H1 (cell line): Measurements from ENCODE around the gene ARID1B. TPM values are rescaled to one million over a fixed set of nuclear protein-coding genes. Genes with fewer than 3 reads are reported as not detected.

Experiments
- CTBP2 ChIP-seq: IDR thresholded peaks from 2 replicates; pipeline ENCODE4 v1.7.0; 2011; ENCODE audit warnings: borderline replicate concordance, mild to moderate bottlenecking, moderate library complexity, mixed read lengths, low read length; ENCODE audit not compliant: insufficient read depth, insufficient read length
- KDM5A ChIP-seq: fragments of 200-600 bp; IDR thresholded peaks from 2 replicates; pipeline ENCODE4 v1.7.1; 2012; ENCODE audit warnings: mild to moderate bottlenecking, low read length, inconsistent platforms, mixed read lengths
- MAFK ChIP-seq: IDR thresholded peaks from 2 replicates; pipeline ENCODE4 v1.6.1; 2012; ENCODE audit warnings: low read depth, mild to moderate bottlenecking, improper control_type of control experiment, low read length
- POLR2A ChIP-seq, 2 experiments: IDR thresholded peaks; 1 replicate in 1 of 2; 2 replicates in 1 of 2; pipeline ENCODE4 v1.6.1; 2011; ENCODE audit warnings: low read depth in 2 of 2, low read length in 2 of 2, mild to moderate bottlenecking in 2 of 2; ENCODE audit errors: control extremely low read depth in 1 of 2
- SP1 ChIP-seq: IDR thresholded peaks from 2 replicates; pipeline ENCODE4 v1.6.1; 2011; ENCODE audit warnings: low read depth, low read length
- SP2 ChIP-seq: IDR thresholded peaks from 2 replicates; pipeline ENCODE4 v1.6.1; 2012; ENCODE audit warnings: mild to moderate bottlenecking, low read length, inconsistent platforms
- TEAD4 ChIP-seq: IDR thresholded peaks from 2 replicates; pipeline ENCODE4 v1.6.1; 2012; ENCODE audit warnings: low read depth, low read length, inconsistent platforms, mixed read lengths
- YY1 ChIP-seq: IDR thresholded peaks from 2 replicates; pipeline ENCODE4 v1.6.1; 2011; ENCODE audit warnings: low read depth, mild to moderate bottlenecking, low read length
- polyA plus RNA-seq, 7 experiments: library from polyadenylated mRNA; depleted of rRNA in 3 of 7; stranded (reverse) in 5 of 7; unstranded in 2 of 7; fragments of >200 nt in 5 of 7; fragments of 200-250 nt in 2 of 7; gene quantifications; 1 replicate in 5 of 7; 2 replicates in 1 of 7; 4 replicates in 1 of 7; pipeline versions ENCODE4 v1.2.1 to v1.2.3, GENCODE V29; 2011 to 2013; ENCODE audit warnings: missing spikeins in 2 of 7, mixed read lengths in 2 of 7
- total RNA-seq: library from RNA; stranded (reverse); fragmentation: NEBNext Ultra II Directional; extraction: Animal tissue kit (Norgen Biotek cat#: 25700); gene quantifications from 2 replicates; pipeline ENCODE4 v1.2.1, GENCODE V29; 2021
- TF ChIP-seq, protein P1 (sequence below): fragments of 300-600 bp; sonication (generic); IDR thresholded peaks from 2 replicates; pipeline ENCODE4 v1.7.1; 2012; ENCODE audit warnings: low read length, moderate library complexity, mild to moderate bottlenecking, inconsistent platforms; ENCODE audit not compliant: insufficient replicate concordance

ARID1B gene
- total and polyA plus RNA-seq, 2 of the 8 experiments (the other 6 are each of a cell fraction or from before 2014, with no cell fraction given): 24.3 to 70.3 TPM

DNA sequence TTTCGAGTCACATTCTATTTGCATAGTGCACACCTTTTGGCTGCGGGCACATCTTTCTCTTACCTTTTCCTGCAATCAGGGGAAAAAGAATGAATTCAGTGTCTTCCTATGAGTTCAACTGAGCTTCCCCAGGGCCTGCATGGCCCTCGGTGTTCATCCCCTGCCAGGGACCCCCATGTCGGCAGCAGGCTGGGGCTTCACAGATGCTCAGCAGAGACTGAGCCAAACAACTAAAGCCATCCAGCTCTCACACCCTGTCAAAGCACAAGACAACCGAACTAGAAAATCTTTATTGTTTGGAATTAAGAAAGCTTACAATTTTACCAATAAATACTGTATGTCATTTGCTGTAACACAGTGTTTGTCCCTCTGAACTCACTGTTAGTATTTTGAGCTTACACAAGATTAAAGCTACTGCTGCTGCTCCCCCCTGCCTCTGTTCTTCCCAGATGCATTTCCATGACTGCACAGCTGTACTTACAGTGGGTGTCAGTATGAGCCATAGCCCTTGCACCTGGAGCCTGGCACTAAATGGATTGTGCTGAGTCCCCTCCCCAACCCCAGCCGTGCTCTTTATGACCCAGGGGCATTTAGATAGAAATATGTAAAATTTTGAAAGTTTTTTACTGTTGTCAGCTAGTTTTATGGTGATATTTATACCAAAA lies 340.4 kb downstream of the ARID1B start (continued):
- TF ChIP-seq, protein P1, sequence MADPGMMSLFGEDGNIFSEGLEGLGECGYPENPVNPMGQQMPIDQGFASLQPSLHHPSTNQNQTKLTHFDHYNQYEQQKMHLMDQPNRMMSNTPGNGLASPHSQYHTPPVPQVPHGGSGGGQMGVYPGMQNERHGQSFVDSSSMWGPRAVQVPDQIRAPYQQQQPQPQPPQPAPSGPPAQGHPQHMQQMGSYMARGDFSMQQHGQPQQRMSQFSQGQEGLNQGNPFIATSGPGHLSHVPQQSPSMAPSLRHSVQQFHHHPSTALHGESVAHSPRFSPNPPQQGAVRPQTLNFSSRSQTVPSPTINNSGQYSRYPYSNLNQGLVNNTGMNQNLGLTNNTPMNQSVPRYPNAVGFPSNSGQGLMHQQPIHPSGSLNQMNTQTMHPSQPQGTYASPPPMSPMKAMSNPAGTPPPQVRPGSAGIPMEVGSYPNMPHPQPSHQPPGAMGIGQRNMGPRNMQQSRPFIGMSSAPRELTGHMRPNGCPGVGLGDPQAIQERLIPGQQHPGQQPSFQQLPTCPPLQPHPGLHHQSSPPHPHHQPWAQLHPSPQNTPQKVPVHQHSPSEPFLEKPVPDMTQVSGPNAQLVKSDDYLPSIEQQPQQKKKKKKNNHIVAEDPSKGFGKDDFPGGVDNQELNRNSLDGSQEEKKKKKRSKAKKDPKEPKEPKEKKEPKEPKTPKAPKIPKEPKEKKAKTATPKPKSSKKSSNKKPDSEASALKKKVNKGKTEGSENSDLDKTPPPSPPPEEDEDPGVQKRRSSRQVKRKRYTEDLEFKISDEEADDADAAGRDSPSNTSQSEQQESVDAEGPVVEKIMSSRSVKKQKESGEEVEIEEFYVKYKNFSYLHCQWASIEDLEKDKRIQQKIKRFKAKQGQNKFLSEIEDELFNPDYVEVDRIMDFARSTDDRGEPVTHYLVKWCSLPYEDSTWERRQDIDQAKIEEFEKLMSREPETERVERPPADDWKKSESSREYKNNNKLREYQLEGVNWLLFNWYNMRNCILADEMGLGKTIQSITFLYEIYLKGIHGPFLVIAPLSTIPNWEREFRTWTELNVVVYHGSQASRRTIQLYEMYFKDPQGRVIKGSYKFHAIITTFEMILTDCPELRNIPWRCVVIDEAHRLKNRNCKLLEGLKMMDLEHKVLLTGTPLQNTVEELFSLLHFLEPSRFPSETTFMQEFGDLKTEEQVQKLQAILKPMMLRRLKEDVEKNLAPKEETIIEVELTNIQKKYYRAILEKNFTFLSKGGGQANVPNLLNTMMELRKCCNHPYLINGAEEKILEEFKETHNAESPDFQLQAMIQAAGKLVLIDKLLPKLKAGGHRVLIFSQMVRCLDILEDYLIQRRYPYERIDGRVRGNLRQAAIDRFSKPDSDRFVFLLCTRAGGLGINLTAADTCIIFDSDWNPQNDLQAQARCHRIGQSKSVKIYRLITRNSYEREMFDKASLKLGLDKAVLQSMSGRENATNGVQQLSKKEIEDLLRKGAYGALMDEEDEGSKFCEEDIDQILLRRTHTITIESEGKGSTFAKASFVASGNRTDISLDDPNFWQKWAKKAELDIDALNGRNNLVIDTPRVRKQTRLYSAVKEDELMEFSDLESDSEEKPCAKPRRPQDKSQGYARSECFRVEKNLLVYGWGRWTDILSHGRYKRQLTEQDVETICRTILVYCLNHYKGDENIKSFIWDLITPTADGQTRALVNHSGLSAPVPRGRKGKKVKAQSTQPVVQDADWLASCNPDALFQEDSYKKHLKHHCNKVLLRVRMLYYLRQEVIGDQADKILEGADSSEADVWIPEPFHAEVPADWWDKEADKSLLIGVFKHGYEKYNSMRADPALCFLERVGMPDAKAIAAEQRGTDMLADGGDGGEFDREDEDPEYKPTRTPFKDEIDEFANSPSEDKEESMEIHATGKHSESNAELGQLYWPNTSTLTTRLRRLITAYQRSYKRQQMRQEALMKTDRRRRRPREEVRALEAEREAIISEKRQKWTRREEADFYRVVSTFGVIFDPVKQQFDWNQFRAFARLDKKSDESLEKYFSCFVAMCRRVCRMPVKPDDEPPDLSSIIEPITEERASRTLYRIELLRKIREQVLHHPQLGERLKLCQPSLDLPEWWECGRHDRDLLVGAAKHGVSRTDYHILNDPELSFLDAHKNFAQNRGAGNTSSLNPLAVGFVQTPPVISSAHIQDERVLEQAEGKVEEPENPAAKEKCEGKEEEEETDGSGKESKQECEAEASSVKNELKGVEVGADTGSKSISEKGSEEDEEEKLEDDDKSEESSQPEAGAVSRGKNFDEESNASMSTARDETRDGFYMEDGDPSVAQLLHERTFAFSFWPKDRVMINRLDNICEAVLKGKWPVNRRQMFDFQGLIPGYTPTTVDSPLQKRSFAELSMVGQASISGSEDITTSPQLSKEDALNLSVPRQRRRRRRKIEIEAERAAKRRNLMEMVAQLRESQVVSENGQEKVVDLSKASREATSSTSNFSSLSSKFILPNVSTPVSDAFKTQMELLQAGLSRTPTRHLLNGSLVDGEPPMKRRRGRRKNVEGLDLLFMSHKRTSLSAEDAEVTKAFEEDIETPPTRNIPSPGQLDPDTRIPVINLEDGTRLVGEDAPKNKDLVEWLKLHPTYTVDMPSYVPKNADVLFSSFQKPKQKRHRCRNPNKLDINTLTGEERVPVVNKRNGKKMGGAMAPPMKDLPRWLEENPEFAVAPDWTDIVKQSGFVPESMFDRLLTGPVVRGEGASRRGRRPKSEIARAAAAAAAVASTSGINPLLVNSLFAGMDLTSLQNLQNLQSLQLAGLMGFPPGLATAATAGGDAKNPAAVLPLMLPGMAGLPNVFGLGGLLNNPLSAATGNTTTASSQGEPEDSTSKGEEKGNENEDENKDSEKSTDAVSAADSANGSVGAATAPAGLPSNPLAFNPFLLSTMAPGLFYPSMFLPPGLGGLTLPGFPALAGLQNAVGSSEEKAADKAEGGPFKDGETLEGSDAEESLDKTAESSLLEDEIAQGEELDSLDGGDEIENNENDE: no peak
- no peak for TF ChIP-seq MAFK
- TF ChIP-seq SP2: no peak
- no peak for TF ChIP-seq YY1
- TF ChIP-seq KDM5A: no peak
- TF ChIP-seq SP1: no peak
- no peak for TF ChIP-seq POLR2A (IDR thresholded peaks at IDR 0.05; ENCODE audit: control extremely low read depth in 1 of 2, low read depth in 2 of 2, low read length in 2 of 2)
- no peak for TF ChIP-seq CTBP2
- no peak for TF ChIP-seq TEAD4
